ENCODE data around the gene SPIRE2. TPM values are rescaled to one million over a fixed set of nuclear protein-coding genes. Genes with fewer than 3 reads are reported as not detected.
A peak's percentile ranks its signal among the peaks of the same experiment; 100 is the strongest.
"Not testable (repeated sequence)": the region's sequence is repeated elsewhere in the genome, so short reads cannot be mapped to it uniquely, and the experiment has no call there.

The SPIRE2 gene
- total and polyA plus RNA-seq, 2 experiments from 2014 or later, result 0.55 to 3.6 TPM

- 92 to 95% methylated on average over 5 of the region's 5 CpGs for WGBS, 2 experiments (ENCODE audit: low coverage in 1 of 2, low lambda C conversion rate in 2 of 2, missing lambda C conversion rate in 2 of 2)
- H3K9me3 ChIP-seq (ENCODE audit: low read depth), result no peaks in the 10 kb centered on the region
- no peaks in the 10 kb centered on the region for H3F3A ChIP-seq (ENCODE audit: insufficient read depth)
- H3K9me2 ChIP-seq (ENCODE audit: insufficient read depth), result no peaks in the 10 kb centered on the region
- no peak overlapping the region for H3K4me3 ChIP-seq
- no peak overlapping the region for H3K9ac ChIP-seq
- in situ Hi-C loops (cut with MboI), result no loop called here
- H3K79me2 ChIP-seq (ENCODE audit: insufficient read depth), result no peaks in the 10 kb centered on the region
- no peaks in the 10 kb centered on the region for H3K36me3 ChIP-seq (ENCODE audit: low read depth)
- no peak overlapping the region for H2AFZ ChIP-seq
- H3K27me3 ChIP-seq (replicated peaks; ENCODE audit: insufficient read depth), result no peaks in the 10 kb centered on the region
- H3K4me1 ChIP-seq (ENCODE audit: insufficient read depth), result no peaks in the 10 kb centered on the region
- no peak for DNase-seq
- no peaks in the 10 kb centered on the region for H4K20me1 ChIP-seq (ENCODE audit: insufficient read depth)
- no peak overlapping the region for H3K27ac ChIP-seq
- no peak overlapping the region for H3K4me2 ChIP-seq (ENCODE audit: unreplicated experiment)
- no peak for TF ChIP-seq EZH2phosphoT487 (IDR thresholded peaks at IDR 0.05; ENCODE audit: insufficient read depth, low read depth)
- no peak for TF ChIP-seq EZH2 (IDR thresholded peaks at IDR 0.05; ENCODE audit: insufficient read depth, poor library complexity, severe bottlenecking)
Measured at GRCh38 chr16:89798126-89798525, 30.1 kb upstream of the SPIRE2 start.

- no peak overlapping the region for H3K27ac ChIP-seq
- H3K79me2 ChIP-seq (ENCODE audit: insufficient read depth), result no peaks in the 10 kb centered on the region
- H3K9me3 ChIP-seq (ENCODE audit: low read depth), result no peaks in the 10 kb centered on the region
- no peaks in the 10 kb centered on the region for H3K27me3 ChIP-seq (replicated peaks; ENCODE audit: insufficient read depth)
- DNase-seq, result no peak
- no peaks in the 10 kb centered on the region for H3F3A ChIP-seq (ENCODE audit: insufficient read depth)
- in situ Hi-C loops (cut with MboI), result no loop called here
- 83% methylated on average over 15 of the region's 15 CpGs for WGBS, 2 experiments (ENCODE audit: low coverage in 1 of 2, low lambda C conversion rate in 2 of 2, missing lambda C conversion rate in 2 of 2)
- no peak overlapping the region for H3K4me3 ChIP-seq
- no peak overlapping the region for H2AFZ ChIP-seq
- TF ChIP-seq EZH2phosphoT487 (IDR thresholded peaks at IDR 0.05; ENCODE audit: insufficient read depth, low read depth), result no peak
- TF ChIP-seq EZH2 (IDR thresholded peaks at IDR 0.05; ENCODE audit: insufficient read depth, poor library complexity, severe bottlenecking), result no peak
- no peaks in the 10 kb centered on the region for H3K36me3 ChIP-seq (ENCODE audit: low read depth)
- no peaks in the 10 kb centered on the region for H3K9me2 ChIP-seq (ENCODE audit: insufficient read depth)
- H3K4me2 ChIP-seq (ENCODE audit: unreplicated experiment), result no peak overlapping the region
- no peaks in the 10 kb centered on the region for H3K4me1 ChIP-seq (ENCODE audit: insufficient read depth)
- no peaks in the 10 kb centered on the region for H4K20me1 ChIP-seq (ENCODE audit: insufficient read depth)
- H3K9ac ChIP-seq, result no peak overlapping the region
Measured at GRCh38 chr16:89798832-89799370, 29.4 kb upstream of the SPIRE2 start.

GRCh38 chr16:89801800-89802199 is 26.5 kb upstream of the SPIRE2 start:
- Histone ChIP-seq H3K4me2 (ENCODE audit: unreplicated experiment) (no peak overlapping the region), H3K9me2 (ENCODE audit: insufficient read depth) (no peaks in the 10 kb centered on the region), H3K9me3 (ENCODE audit: low read depth) (no peaks in the 10 kb centered on the region), H3K79me2 (ENCODE audit: insufficient read depth) (no peaks in the 10 kb centered on the region), H3K4me1 (ENCODE audit: insufficient read depth) (0 out of 2 replicates have a peak, but pooled peaks cover 7% of the 10 kb centered on the region), H3K27ac (no peak overlapping the region), H4K20me1 (ENCODE audit: insufficient read depth) (no peaks in the 10 kb centered on the region), H3F3A (ENCODE audit: insufficient read depth) (peaks cover 11% of the 10 kb centered on the region; the same call in 1 of the 2 replicates), H3K27me3 (replicated peaks; ENCODE audit: insufficient read depth) (no peaks in the 10 kb centered on the region), H3K36me3 (ENCODE audit: low read depth) (no peaks in the 10 kb centered on the region), H2AFZ (no peak overlapping the region), H3K9ac (no peak overlapping the region), H3K4me3 (no peak overlapping the region)
- in situ Hi-C loops (cut with MboI), result no loop called here
- TF ChIP-seq EZH2phosphoT487 (IDR thresholded peaks at IDR 0.05; ENCODE audit: insufficient read depth, low read depth) (no peak), EZH2 (IDR thresholded peaks at IDR 0.05; ENCODE audit: insufficient read depth, poor library complexity, severe bottlenecking) (no peak)
- DNase-seq, result no peak
- 90 to 91% methylated on average over 12 of the region's 12 CpGs for whole genome bisulfite sequencing, 2 experiments (ENCODE audit: low coverage in 1 of 2, low lambda C conversion rate in 2 of 2, missing lambda C conversion rate in 2 of 2)

- no peaks in the 10 kb centered on the region for H3K36me3 ChIP-seq (ENCODE audit: low read depth)
- H3K9me2 ChIP-seq (ENCODE audit: insufficient read depth), result no peaks in the 10 kb centered on the region
- H3K4me1 ChIP-seq (ENCODE audit: insufficient read depth), result 0 out of 2 replicates have a peak, but pooled peaks cover 7% of the 10 kb centered on the region
- H2AFZ ChIP-seq, result no peak overlapping the region
- H3K9me3 ChIP-seq (ENCODE audit: low read depth), result no peaks in the 10 kb centered on the region
- TF ChIP-seq EZH2phosphoT487 (IDR thresholded peaks at IDR 0.05; ENCODE audit: insufficient read depth, low read depth), result no peak
- TF ChIP-seq EZH2 (IDR thresholded peaks at IDR 0.05; ENCODE audit: insufficient read depth, poor library complexity, severe bottlenecking), result no peak
- no peak overlapping the region for H3K27ac ChIP-seq
- no peaks in the 10 kb centered on the region for H3K79me2 ChIP-seq (ENCODE audit: insufficient read depth)
- H3K27me3 ChIP-seq (replicated peaks; ENCODE audit: insufficient read depth), result no peaks in the 10 kb centered on the region
- H4K20me1 ChIP-seq (ENCODE audit: insufficient read depth), result no peaks in the 10 kb centered on the region
- H3K4me2 ChIP-seq (ENCODE audit: unreplicated experiment), result no peak overlapping the region
- H3K4me3 ChIP-seq, result no peak overlapping the region
- peaks cover 11% of the 10 kb centered on the region; the same call in 1 of the 2 replicates for H3F3A ChIP-seq (ENCODE audit: insufficient read depth)
- no peak overlapping the region for H3K9ac ChIP-seq
- 51 to 61% methylated on average over 15 of the region's 15 CpGs for WGBS, 2 experiments (ENCODE audit: low coverage in 1 of 2, low lambda C conversion rate in 2 of 2, missing lambda C conversion rate in 2 of 2)
- in situ Hi-C loops (cut with MboI), result no loop called here
- peak; percentile 67 for DNase-seq
Measured at GRCh38 chr16:89805136-89805905, 23.0 kb upstream of the SPIRE2 start.

GRCh38 chr16:89806589-89807193 is 21.6 kb upstream of the SPIRE2 start:
- H3K79me2 ChIP-seq (ENCODE audit: insufficient read depth); H3K9me3 ChIP-seq (ENCODE audit: low read depth); H3K27me3 ChIP-seq (replicated peaks; ENCODE audit: insufficient read depth); in situ Hi-C loops (cut with MboI); H3K27ac ChIP-seq; H3K4me3 ChIP-seq; H3K4me2 ChIP-seq (ENCODE audit: unreplicated experiment); H4K20me1 ChIP-seq (ENCODE audit: insufficient read depth); H3K4me1 ChIP-seq (ENCODE audit: insufficient read depth); H2AFZ ChIP-seq; H3K9me2 ChIP-seq (ENCODE audit: insufficient read depth); H3K9ac ChIP-seq; H3K36me3 ChIP-seq (ENCODE audit: low read depth): not testable (repeated sequence)
- H3F3A ChIP-seq (ENCODE audit: insufficient read depth), result peaks cover 11% of the 10 kb centered on the region; the same call in 1 of the 2 replicates
- DNase-seq, result peak; percentile 5
- WGBS, 2 experiments (ENCODE audit: low coverage in 1 of 2, low lambda C conversion rate in 2 of 2, missing lambda C conversion rate in 2 of 2), result 70 to 71% methylated on average over 12 to 16 of the region's 16 CpGs
